RKO (cell line): ENCODE data around the gene WTAP.

Experiments used
- DNase-seq: peaks from one replicate; pipeline ENCODE4 v3.0.0-alpha.2; 2016; ENCODE audit warnings: low spot score

The WTAP gene

GRCh38 chr6:159805440-159806020, 78.2 kb downstream of the WTAP start:
- no peak for DNase-seq
